ENCODE data around the gene LRP1. TPM values are rescaled to one million over a fixed set of nuclear protein-coding genes. Genes with fewer than 3 reads are reported as not detected.

Gene LRP1
- total RNA-seq, 1 donor from 2014 or later: 138 TPM

DNA sequence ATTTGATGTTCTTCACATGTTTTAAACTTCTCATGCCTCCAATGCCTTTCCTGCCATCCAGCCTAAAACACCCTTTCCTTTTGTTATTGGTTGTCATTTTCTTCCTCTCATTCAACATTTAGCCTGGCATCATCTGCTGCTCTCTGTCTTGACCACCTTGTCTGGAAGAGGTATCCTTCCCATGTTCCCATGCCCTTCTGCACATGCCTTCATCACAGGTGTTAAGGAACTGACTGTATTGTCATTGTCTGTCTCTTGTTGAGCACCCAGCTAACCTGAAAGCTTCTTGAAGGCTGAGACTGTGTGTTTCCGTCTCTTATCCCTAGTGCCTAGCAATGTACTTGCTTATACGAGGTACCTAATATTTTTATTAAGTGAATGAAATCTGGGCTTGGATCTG, 4.5 kb upstream of the LRP1 start:
- Mint-ChIP-seq H3K27ac (no peak overlapping the region), H3K36me3 (no peaks in the 10 kb centered on the region)

DNA sequence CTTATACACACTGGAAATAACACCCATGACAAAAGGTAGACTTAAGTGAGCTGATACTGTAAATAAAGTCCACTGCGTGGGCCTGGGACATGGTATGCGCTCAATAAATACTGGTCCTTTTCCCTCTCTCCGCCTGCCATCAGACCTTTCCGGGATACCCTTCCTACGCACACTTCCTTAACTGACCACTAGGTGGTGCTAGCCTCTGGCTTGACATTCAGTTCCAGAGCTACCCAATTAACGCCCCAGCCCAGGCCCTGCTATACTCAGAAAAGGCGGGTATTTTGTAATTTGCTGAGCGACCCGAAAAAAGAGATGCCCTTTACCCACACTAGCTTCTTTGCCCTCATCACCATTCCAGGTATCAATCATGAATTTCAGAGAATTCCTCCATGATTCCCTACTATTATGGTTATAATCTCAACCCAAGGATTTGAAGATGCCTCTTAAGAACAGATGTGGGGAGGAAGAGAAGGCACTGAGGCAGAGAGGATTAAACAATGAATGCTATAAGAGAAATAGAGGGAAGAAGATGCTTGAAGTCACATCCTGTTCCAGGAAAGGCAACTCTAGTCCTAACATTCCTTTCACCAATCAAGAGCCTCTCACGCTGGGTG, 3.9 kb upstream of the LRP1 start:
- H3K36me3 Mint-ChIP-seq: no peaks in the 10 kb centered on the region
- peak overlapping the region; percentile 2 for H3K4me3 Mint-ChIP-seq
- H3K27me3 Mint-ChIP-seq: no peaks in the 10 kb centered on the region
- H3K27ac Mint-ChIP-seq: peak overlapping the region; percentile 5
- H3K9me3 Mint-ChIP-seq: no peaks in the 10 kb centered on the region
- TF ChIP-seq, protein P1, sequence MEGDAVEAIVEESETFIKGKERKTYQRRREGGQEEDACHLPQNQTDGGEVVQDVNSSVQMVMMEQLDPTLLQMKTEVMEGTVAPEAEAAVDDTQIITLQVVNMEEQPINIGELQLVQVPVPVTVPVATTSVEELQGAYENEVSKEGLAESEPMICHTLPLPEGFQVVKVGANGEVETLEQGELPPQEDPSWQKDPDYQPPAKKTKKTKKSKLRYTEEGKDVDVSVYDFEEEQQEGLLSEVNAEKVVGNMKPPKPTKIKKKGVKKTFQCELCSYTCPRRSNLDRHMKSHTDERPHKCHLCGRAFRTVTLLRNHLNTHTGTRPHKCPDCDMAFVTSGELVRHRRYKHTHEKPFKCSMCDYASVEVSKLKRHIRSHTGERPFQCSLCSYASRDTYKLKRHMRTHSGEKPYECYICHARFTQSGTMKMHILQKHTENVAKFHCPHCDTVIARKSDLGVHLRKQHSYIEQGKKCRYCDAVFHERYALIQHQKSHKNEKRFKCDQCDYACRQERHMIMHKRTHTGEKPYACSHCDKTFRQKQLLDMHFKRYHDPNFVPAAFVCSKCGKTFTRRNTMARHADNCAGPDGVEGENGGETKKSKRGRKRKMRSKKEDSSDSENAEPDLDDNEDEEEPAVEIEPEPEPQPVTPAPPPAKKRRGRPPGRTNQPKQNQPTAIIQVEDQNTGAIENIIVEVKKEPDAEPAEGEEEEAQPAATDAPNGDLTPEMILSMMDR (conservative IDR thresholded peaks at IDR 0.05): peak; percentile 98
- peaks cover 17% of the 10 kb centered on the region for H3K4me1 Mint-ChIP-seq (ENCODE audit: unreplicated experiment)
- peak; percentile 80 for DNase-seq (ENCODE audit: extremely low spot score, unreplicated experiment)

More for the DNA sequence above, 4.5 kb upstream of the LRP1 start:
- TF ChIP-seq, protein P1 (conservative IDR thresholded peaks at IDR 0.05): no peak
- Mint-ChIP-seq H3K4me3 (no peak overlapping the region), H3K9me3 (no peaks in the 10 kb centered on the region), H3K4me1 (ENCODE audit: unreplicated experiment) (peaks cover 17% of the 10 kb centered on the region), H3K27me3 (no peaks in the 10 kb centered on the region)
- DNase-seq (ENCODE audit: extremely low spot score, unreplicated experiment): no peak

DNA sequence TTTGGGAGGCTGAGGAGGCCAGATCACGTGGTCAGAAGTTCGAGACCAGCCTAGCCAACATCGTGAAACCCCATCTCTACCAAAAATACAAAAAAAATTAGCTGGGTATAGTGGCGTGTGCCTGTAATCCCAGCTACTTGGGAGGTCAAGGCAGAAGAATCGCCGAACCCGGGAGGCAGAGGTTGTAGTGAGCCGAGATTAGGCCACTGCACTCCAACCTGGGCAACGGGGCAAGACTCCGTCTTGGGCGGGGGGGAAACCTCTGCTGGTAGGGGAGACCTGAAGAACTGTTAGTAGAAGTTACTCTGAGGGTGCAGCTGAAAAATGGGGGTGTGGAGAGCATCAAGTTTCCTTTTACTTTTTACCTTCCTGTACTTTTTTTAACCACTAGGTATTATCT, 2.2 kb upstream of the LRP1 start:
- H3K4me1 Mint-ChIP-seq (ENCODE audit: unreplicated experiment): peaks cover 33% of the 10 kb centered on the region
- H3K36me3 Mint-ChIP-seq: no peaks in the 10 kb centered on the region
- H3K4me3 Mint-ChIP-seq: peak overlapping the region; percentile 47
- TF ChIP-seq, protein P1 (conservative IDR thresholded peaks at IDR 0.05): no peak
- no peak for DNase-seq (ENCODE audit: extremely low spot score, unreplicated experiment)
- H3K9me3 Mint-ChIP-seq: no peaks in the 10 kb centered on the region
- no peaks in the 10 kb centered on the region for H3K27me3 Mint-ChIP-seq
- H3K27ac Mint-ChIP-seq: no peak overlapping the region

- H3K9me3 Mint-ChIP-seq: no peaks in the 10 kb centered on the region
- peak overlapping the region; percentile 92 for H3K4me3 Mint-ChIP-seq
- no peak for DNase-seq (ENCODE audit: extremely low spot score, unreplicated experiment)
- H3K27ac Mint-ChIP-seq: peak overlapping the region; percentile 90
- H3K27me3 Mint-ChIP-seq: no peaks in the 10 kb centered on the region
- H3K36me3 Mint-ChIP-seq: no peaks in the 10 kb centered on the region
- peaks cover 38% of the 10 kb centered on the region for H3K4me1 Mint-ChIP-seq (ENCODE audit: unreplicated experiment)
- TF ChIP-seq, protein P1 (conservative IDR thresholded peaks at IDR 0.05): no peak
Measured at GRCh38 chr12:57126561-57126960, 1.7 kb upstream of the LRP1 start.

DNA sequence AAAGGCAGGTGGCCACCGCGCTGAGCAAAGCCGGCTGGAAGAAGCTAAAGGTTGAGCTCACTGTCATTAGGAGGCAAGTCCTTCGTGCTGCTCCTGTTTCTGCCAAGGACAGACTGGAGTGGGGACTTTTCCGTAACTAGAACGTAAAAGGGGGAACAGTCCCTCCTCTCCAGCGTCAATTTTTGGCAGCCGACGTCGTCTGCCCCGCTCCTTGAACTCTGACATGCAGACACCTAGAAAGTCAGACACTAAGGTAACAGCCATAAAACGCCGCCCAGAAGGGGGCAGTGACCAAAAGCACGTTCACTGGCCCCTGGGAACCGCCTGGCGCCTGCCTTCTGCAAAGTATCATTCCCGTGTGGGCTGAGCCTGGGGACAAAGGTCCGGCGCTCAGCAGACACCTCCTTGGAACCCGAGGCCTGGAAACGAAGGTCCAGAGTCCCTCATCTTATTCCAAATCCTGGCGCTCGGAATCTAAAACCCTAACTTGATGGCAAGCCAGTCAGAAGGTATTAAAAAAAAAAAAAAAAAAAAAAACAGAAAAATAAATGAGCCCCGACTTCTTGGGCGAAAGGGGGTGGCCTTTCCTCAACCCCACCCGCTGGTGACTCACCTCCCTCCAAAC, 1.1 kb upstream of the LRP1 start:
- TF ChIP-seq, protein P1 (conservative IDR thresholded peaks at IDR 0.05): peak; percentile 47
- no peaks in the 10 kb centered on the region for H3K27me3 Mint-ChIP-seq
- peak overlapping the region; percentile 90 for H3K27ac Mint-ChIP-seq
- DNase-seq (ENCODE audit: extremely low spot score, unreplicated experiment): no peak
- no peaks in the 10 kb centered on the region for H3K9me3 Mint-ChIP-seq
- H3K36me3 Mint-ChIP-seq: no peaks in the 10 kb centered on the region
- peaks cover 43% of the 10 kb centered on the region for H3K4me1 Mint-ChIP-seq (ENCODE audit: unreplicated experiment)
- peak overlapping the region; percentile 92 for H3K4me3 Mint-ChIP-seq
